IMR-90 (cell line): ENCODE measurements around the gene HDDC3. TPM values are rescaled to one million over a fixed set of nuclear protein-coding genes. Genes with fewer than 3 reads are reported as not detected.
"Not testable (repeated sequence)": the region's sequence is repeated elsewhere in the genome, so short reads cannot be mapped to it uniquely, and the experiment has no call there.

ENCODE experiments used
- ATAC-seq: fragments of 200-7000 bp; cut with Tn5 transposase; 2 replicates; pipeline ENCODE4 v1.9.1; 2020; ENCODE audit warnings: low read depth, mild to moderate bottlenecking, moderate library complexity
- BruUV-seq: library from RNA; stranded (reverse); fragments of 400-500 nt; replicated peaks from 2 replicates; lab custom pipeline; 2021; lab: Mats Ljungman, UMichigan
- CTCF ChIA-PET: fragments of 300-600 bp; formaldehyde crosslinking; extraction: SDS; loops from one replicate; lab custom pipeline; 2021; ENCODE audit warnings: antibody characterized with exemption; lab: Yijun Ruan, JAX
- POLR2A ChIA-PET: fragments of 300-600 bp; sonication (Branson Sonifier 250); formaldehyde crosslinking; loops from one replicate; lab custom pipeline; 2022; ENCODE audit warnings: antibody characterized with exemption; ENCODE audit not compliant: unreplicated experiment; lab: Charles Lee
- DNase-seq: peaks from one replicate; pipeline ENCODE4 v3.0.0; 2013
- H2AFZ ChIP-seq: replicated peaks from 2 replicates; pipeline ENCODE3; 2013; ENCODE audit warnings: low read length, mild to moderate bottlenecking; ENCODE audit not compliant: poor library complexity
- H2AK5ac ChIP-seq: 2 replicates; pipeline ENCODE4 v1.6.1; 2013; ENCODE audit warnings: low read depth, low read length, inconsistent platforms
- H2AK9ac ChIP-seq: replicated peaks from 2 replicates; pipeline ENCODE3; 2013; ENCODE audit warnings: mild to moderate bottlenecking, low read depth, low read length, moderate library complexity; ENCODE audit not compliant: poor library complexity
- H2BK120ac ChIP-seq: 2 replicates; pipeline ENCODE4 v1.6.1; 2013; ENCODE audit warnings: low read depth, low read length, inconsistent platforms
- H2BK15ac ChIP-seq: 3 replicates; pipeline ENCODE4 v1.6.1; 2013; ENCODE audit warnings: low read depth, low read length, inconsistent platforms
- H2BK20ac ChIP-seq: 2 replicates; pipeline ENCODE4 v1.6.1; 2013; ENCODE audit warnings: low read depth, mild to moderate bottlenecking, inconsistent platforms, low read length, moderate library complexity
- H2BK5ac ChIP-seq: 2 replicates; pipeline ENCODE4 v1.6.1; 2013; ENCODE audit warnings: mild to moderate bottlenecking, low read depth, low read length, inconsistent platforms; ENCODE audit not compliant: poor library complexity, severe bottlenecking
- H3K14ac ChIP-seq: replicated peaks from 2 replicates; pipeline ENCODE4 v1.6.1; 2013; ENCODE audit warnings: low read depth, low read length, inconsistent platforms
- H3K18ac ChIP-seq: 2 replicates; pipeline ENCODE4 v1.6.1; 2013; ENCODE audit warnings: low read depth, low read length, control low read depth
- H3K23ac ChIP-seq: 2 replicates; pipeline ENCODE4 v1.6.1; 2013; ENCODE audit warnings: low read depth, low read length, inconsistent platforms
- H3K27ac ChIP-seq: 2 replicates; pipeline ENCODE4 v1.5.1; 2013; ENCODE audit warnings: mild to moderate bottlenecking, control low read depth, low read length; ENCODE audit not compliant: insufficient read depth
- H3K27me3 ChIP-seq: 2 replicates; pipeline ENCODE4 v1.6.1; 2013; ENCODE audit warnings: low read length; ENCODE audit not compliant: control insufficient read depth, insufficient read depth
- H3K36me3 ChIP-seq: 2 replicates; pipeline ENCODE4 v1.6.1; 2013; ENCODE audit warnings: low read length, mixed read lengths; ENCODE audit not compliant: control insufficient read depth, insufficient read depth
- H3K4ac ChIP-seq: 2 replicates; pipeline ENCODE4 v1.6.1; 2013; ENCODE audit warnings: low read depth, low read length, inconsistent platforms
- H3K4me1 ChIP-seq: 2 replicates; pipeline ENCODE4 v1.6.1; 2013; ENCODE audit warnings: low read length, mixed read lengths; ENCODE audit not compliant: control insufficient read depth, insufficient read depth
- H3K4me2 ChIP-seq: 2 replicates; pipeline ENCODE4 v1.6.1; 2013; ENCODE audit warnings: low read depth, mild to moderate bottlenecking, control low read depth, low read length, moderate library complexity
- H3K4me3 ChIP-seq: 2 replicates; pipeline ENCODE4 v1.5.1; 2013; ENCODE audit warnings: low read depth, mild to moderate bottlenecking, control low read depth, low read length, moderate library complexity; ENCODE audit not compliant: insufficient read depth
- H3K56ac ChIP-seq: 2 replicates; pipeline ENCODE4 v1.6.1; 2013; ENCODE audit warnings: low read length, inconsistent platforms; ENCODE audit not compliant: insufficient read depth; ENCODE audit errors: extremely low read depth
- H3K79me1 ChIP-seq, 2 experiments: 2 replicates each; pipeline ENCODE4 v1.6.1; 2013; ENCODE audit warnings: low read length in 2 of 2, inconsistent platforms in 1 of 2, low read depth in 1 of 2
- H3K9ac ChIP-seq: 2 replicates; pipeline ENCODE4 v1.6.1; 2013; ENCODE audit warnings: low read depth, low read length, control low read depth
- H3K9me1 ChIP-seq: 2 replicates; pipeline ENCODE4 v1.6.1; 2013; ENCODE audit warnings: low read length, inconsistent platforms; ENCODE audit not compliant: insufficient read depth
- H3K9me3 ChIP-seq: 2 replicates; pipeline ENCODE4 v1.6.1; 2013; ENCODE audit warnings: low read length; ENCODE audit not compliant: control insufficient read depth, insufficient read depth
- H4K20me1 ChIP-seq: 2 replicates; pipeline ENCODE4 v1.6.1; 2013; ENCODE audit warnings: low read length, inconsistent platforms; ENCODE audit not compliant: insufficient read depth
- H4K5ac ChIP-seq: 2 replicates; pipeline ENCODE4 v1.6.1; 2013; ENCODE audit warnings: mild to moderate bottlenecking, low read depth, low read length, control low read depth
- H4K8ac ChIP-seq, 2 experiments: 2 replicates each; pipeline ENCODE4 v1.6.1; 2013; ENCODE audit warnings: low read depth in 2 of 2, low read length in 2 of 2, control low read depth in 1 of 2, inconsistent platforms in 1 of 2
- H4K91ac ChIP-seq: 2 replicates; pipeline ENCODE4 v1.6.1; 2013; ENCODE audit warnings: low read depth, low read length, inconsistent platforms; ENCODE audit not compliant: insufficient read depth
- WGBS, 2 experiments: methylation state at CpG; one replicate each; pipeline versions ENCODE4 v1.1.5 to v1.1.7; 2013; ENCODE audit warnings: missing lambda C conversion rate in 2 of 2; ENCODE audit not compliant: insufficient read length in 1 of 2; ENCODE audit errors: extremely low coverage in 2 of 2; 5-methylcytosine and 5-hydroxymethylcytosine counted together
- dilution Hi-C: fragments of 300-500 bp; cut with HindIII; formaldehyde crosslinking; loops from one replicate; pipeline ENCODE4 v1.14.3; 2018; ENCODE audit warnings: low sequenced_read_pairs; ENCODE audit not compliant: unreplicated experiment
- in situ Hi-C: fragments of 300-500 bp; cut with MboI; formaldehyde crosslinking; loops from 3 replicates; pipeline ENCODE4 v1.14.3; 2019; ENCODE audit warnings: low sequenced_read_pairs, inconsistent platforms, mixed read lengths
- intact Hi-C: fragments of 100-400 bp; cut with micrococcal nuclease; formaldehyde crosslinking; loops from 2 replicates; pipeline ENCODE4 v1.10.0; 2022
- polyA plus RNA-seq, 3 experiments: library from polyadenylated mRNA; depleted of rRNA; stranded (reverse); fragments of >200 nt; gene quantifications; 2 replicates each; pipeline ENCODE4 v1.2.3, GENCODE V29; 2012; ENCODE audit warnings: low replicate concordance in 1 of 3
- total RNA-seq: library from RNA; depleted of rRNA; stranded (reverse); fragments of >200 nt; gene quantifications from 2 replicates; pipeline ENCODE4 v1.2.3, GENCODE V29; 2012

HDDC3 gene
- total and polyA plus RNA-seq, 2 of the 4 experiments (the other 2 are of a cell fraction) = 7.9 to 10.7 TPM

DNA sequence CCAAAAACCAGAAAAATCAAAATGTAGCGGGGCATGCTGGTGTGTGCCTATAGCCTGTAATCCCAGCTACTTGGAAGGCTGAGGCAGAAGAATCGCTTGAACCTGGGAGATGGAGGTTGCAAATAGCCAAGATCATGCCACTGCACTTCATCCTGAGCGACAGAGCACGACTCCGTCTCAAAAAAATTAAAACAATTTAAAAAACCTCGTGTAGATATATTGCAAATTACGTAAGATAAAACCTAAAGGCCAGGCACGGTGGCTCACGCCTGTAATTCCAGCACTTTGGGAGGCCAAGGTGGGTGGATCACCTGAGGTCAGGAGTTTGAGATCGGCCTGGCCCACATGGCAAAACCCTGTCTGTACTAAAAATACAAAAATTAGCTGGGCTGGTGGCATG, 5.6 kb downstream of the HDDC3 start:
- ATAC-seq, CTCF ChIA-PET, H3K14ac ChIP-seq, H3K27ac ChIP-seq, H3K4me2 ChIP-seq, H4K5ac ChIP-seq, in situ Hi-C loops, H3K56ac ChIP-seq, H3K79me1 ChIP-seq, H3K9me1 ChIP-seq, H2AFZ ChIP-seq, H3K4ac ChIP-seq, H3K4me1 ChIP-seq, H3K36me3 ChIP-seq, H3K9ac ChIP-seq, BruUV-seq, H2BK120ac ChIP-seq, DNase-seq, H2BK20ac ChIP-seq, H4K20me1 ChIP-seq, H3K23ac ChIP-seq, H3K18ac ChIP-seq, H4K91ac ChIP-seq, intact Hi-C loops, H2AK9ac ChIP-seq, POLR2A ChIA-PET, dilution Hi-C loops, H3K9me3 ChIP-seq, H2BK5ac ChIP-seq, H3K27me3 ChIP-seq, H2AK5ac ChIP-seq, H3K4me3 ChIP-seq, H2BK15ac ChIP-seq, H4K8ac ChIP-seq: not testable (repeated sequence)
- WGBS, 2 experiments = 95% methylated on average over 4 of the region's 10 CpGs; no CpG with 5 or more reads in 1 of the 2 experiments
